GM18508 (cell line): Measurements from ENCODE around the gene PTK7.

Experiments used
- ATAC-seq: cut with Tn5 transposase; IDR thresholded peaks from one replicate; pipeline ENCODE4 v1.9.1; 2021; ENCODE audit warnings: moderate number of reproducible peaks; ENCODE audit not compliant: insufficient read depth, unreplicated experiment

PTK7 gene

GRCh38 chr6:43082806-43083655 is 6.9 kb downstream of the PTK7 start:
- ATAC-seq: no peak

DNA sequence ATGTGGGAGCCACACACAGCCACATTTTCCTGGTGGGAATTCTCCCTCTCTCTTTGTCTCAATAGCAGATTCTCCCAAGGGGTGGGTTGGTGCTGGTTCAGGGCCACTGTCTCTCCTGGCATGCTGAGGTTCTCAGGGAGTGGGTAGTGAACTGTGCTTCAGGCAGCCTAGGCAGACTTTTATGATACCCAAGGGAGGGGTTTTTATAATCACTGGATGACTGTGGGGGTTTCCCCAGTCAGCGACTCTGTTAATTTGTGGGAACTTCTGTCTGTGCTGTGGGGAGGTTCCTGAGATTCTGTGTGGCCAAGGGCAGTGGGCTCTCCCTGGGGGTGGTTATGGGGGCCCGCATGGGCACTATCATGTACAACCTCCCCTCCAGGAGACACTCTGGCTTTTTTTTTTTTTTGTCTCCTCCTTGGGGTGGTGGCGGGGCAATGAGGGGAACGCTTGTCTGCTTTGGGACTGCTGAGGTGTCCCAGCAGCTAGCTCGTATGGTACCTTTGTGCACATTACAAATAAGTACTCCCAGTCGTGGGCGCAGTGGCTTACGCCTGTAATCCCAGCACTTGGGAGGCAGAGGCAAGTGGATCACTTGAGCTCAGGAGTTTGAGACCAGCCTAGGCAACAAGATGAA is 10.0 kb downstream of the PTK7 start:
- ATAC-seq: no peak

GRCh38 chr6:43088654-43089056 is 12.5 kb downstream of the PTK7 start:
- ATAC-seq: no peak

GRCh38 chr6:43089467-43089866 is 13.4 kb downstream of the PTK7 start:
- no peak for ATAC-seq

DNA sequence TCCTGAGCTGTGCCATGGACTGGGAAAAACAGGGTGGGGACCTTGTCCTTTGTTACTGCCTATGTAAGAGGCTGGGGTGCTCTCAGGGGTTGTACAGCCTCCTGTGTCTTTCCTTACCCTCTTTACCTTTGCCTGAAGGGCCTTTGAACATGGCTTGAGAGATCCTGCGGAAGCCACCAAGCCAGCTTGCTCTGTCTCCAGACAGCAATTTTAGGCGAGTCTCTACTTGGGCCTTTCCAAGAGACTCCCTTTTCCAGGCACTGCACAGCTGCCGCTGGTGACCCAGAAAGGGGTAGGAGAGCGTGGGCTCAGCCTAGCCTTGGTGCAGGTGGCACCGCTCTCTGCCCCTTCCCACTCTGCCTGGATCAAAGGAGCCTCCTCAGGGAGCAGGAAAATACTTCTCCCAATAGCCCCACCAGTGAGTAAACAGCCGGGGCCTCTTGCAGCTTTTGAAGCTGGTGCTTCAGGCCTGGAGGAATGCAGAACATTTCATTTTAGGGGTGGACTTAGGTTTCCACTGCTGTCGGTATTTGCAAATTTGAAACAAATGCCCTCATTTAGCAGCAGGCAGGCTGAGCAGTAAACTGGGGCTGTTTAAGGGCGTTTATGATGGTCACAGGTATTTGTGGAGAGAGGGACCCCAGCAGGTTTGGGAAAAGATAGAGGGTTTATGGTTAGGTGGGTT is 13.9 kb downstream of the PTK7 start:
- no peak for ATAC-seq

DNA sequence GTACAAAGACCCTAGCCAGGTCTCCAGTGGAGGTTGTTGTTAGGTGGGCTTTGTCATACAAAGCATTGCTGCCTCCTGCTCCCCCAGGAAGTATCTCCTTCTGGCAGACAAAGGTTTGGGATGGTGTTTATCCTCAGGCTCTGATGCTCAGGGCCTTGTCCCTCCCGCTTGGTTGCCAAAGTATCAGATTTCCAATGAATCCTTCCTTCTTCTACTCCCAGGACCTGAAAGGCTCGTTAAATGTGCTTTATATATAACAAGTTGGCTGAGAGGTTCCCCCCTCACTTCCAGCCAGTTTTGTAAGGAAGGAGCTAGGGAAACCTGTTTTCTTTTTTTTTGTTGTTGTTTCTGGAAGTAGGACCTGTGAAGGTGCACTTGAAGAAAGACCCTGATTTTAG is 14.4 kb downstream of the PTK7 start:
- ATAC-seq: no peak

DNA sequence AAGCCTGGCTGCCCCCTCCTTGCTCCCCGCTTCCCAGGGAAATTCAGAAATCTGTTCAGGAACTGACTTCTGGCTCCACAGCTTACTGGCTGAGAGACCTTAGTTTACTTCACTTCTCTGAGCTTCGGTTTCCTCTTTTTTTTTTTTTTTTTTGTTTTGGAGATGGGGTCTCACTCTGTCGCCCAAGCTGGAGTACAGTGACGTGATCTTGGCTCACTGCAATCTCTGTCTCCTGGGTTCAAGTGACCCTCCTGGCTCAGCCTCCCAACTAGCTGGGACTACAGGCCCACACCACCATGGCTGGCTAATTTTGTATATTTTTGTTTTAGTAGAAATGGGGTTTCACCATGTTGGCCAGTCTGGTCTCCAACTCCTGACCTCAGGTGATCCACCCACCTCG is 14.9 kb downstream of the PTK7 start:
- no peak for ATAC-seq

DNA sequence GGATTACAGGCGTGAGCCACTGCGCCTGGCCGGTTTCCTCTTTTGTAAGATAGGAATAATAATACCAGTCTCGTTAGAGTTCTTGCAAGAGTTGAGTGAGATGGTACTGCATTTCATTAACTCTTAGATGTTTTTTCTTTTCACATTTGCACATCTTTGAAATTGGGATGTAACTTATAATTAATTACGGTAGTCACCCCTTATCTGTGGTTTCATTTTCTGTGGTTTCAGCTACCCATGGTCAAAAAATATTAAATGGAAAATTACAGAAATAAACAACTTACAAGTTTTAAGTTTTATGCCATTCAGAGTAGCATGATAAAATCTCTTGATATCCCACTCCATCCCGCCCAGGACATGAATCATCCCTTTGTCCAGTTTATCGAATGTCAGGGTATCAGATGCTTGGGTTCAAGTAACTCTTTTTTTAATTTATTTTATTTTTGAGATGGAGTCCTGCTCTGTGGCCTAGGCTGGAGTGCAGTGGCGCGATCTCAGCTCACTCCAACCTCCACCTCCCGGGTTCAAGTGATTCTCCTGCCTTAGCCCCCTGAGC is 15.4 kb downstream of the PTK7 start:
- no peak for ATAC-seq

- ATAC-seq: no peak
Measured at GRCh38 chr6:43092635-43093034, 16.5 kb downstream of the PTK7 start.

- ATAC-seq: no peak
Measured at GRCh38 chr6:43093436-43094289, 17.5 kb downstream of the PTK7 start.

GRCh38 chr6:43095939-43096338 is 19.8 kb downstream of the PTK7 start:
- ATAC-seq: no peak

DNA sequence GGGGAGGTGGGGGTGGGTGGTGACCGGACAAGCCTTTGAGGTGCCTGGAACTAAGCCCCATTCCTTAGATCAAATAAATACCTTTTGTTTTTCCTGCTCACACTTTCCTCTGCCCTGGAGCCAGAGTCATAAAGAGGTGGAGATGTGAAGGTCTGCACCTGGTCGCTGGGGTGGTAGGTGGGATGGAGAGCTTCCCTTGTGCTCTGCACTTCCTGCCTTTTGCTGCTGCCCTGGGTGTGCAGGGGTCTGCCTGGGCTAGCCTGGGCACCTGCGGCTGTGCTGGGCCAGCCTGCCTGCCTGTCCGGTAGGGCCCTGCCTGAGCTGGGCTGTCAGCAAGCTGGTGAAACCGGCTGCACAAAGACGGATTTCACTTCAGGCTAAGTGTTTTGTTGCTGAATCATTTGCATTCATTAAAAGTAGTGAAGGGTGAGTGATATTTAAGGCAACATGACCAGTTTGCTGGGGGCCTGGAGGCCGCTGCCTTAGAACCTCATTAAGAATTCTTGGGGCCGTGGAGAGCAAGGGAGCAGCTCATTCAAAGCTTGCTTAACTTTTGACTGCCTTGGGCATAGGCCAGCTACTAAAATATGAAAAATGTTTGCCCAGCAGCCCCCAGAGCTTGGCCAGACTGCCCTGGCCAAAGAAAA is 20.5 kb downstream of the PTK7 start:
- ATAC-seq: no peak

DNA sequence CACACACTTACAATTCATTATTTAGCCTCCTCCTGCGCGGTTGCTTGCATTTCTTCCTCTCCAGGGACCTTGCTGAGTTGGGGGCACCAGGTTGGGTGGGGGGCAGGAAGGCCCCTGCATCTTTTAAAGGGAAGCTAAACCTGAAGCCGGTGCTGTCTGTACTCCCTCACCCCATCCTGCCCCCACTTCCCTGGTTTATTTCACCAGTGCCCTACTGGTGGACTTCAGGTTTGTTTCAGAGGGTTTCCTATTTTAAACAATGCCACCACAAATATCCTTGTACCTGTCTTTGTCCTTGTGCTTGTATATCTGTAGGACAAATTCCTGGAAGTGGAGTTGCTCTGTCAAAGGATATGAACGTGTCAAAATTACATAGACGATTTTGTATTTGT is 21.0 kb downstream of the PTK7 start:
- ATAC-seq: no peak

DNA sequence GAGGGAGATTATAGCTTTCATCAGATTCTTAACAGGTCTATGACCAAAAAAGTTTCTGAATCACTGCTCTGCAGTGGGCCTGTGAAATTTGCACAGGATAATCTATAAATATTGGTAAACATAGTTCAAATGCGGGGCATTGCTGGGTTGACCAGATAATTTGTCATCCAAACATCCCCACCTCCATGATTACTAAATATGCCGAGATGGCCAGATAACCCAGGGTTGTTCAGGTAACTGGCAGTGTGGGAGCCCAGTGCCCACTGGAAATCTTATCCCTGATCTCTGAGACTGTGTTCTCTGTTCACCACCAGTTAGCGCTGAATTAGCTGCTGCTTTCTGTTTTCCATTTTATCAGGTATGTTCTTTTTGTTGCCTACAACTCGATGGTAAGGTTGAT is 21.4 kb downstream of the PTK7 start:
- no peak for ATAC-seq

- ATAC-seq: no peak
Measured at GRCh38 chr6:43101497-43101896, 25.4 kb downstream of the PTK7 start.

DNA sequence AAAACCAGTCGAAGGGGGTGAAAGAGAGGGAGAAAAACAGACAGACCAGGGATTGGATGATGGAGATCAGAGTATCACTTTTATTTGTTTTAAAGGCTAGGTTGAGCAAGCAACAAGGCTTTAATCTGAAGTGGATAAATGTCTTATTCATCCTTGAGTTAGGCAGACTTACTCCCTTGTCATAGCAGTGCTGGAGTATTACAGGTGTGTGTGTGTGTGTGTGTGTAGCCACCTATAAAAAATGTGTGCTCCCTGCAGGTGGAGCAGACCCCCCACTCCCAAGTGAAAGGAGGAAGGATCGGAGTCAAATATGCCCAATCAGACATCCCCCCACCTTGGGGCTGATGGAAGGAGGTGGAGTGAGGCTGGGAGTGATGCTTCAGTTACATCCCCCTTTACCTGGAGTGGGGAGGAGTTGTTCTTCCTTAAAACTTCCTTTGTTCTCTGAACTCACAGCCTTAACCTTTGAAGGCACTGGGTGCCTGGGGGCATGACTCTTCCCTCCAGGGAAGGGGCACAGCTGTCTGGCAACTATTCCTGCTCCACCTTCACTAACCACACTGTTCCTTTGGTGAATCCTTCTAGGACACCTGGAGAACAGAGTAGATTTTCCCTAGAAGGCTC is 27.3 kb downstream of the PTK7 start:
- ATAC-seq: no peak

- ATAC-seq: no peak
Measured at GRCh38 chr6:43105538-43106222, 29.6 kb downstream of the PTK7 start.

DNA sequence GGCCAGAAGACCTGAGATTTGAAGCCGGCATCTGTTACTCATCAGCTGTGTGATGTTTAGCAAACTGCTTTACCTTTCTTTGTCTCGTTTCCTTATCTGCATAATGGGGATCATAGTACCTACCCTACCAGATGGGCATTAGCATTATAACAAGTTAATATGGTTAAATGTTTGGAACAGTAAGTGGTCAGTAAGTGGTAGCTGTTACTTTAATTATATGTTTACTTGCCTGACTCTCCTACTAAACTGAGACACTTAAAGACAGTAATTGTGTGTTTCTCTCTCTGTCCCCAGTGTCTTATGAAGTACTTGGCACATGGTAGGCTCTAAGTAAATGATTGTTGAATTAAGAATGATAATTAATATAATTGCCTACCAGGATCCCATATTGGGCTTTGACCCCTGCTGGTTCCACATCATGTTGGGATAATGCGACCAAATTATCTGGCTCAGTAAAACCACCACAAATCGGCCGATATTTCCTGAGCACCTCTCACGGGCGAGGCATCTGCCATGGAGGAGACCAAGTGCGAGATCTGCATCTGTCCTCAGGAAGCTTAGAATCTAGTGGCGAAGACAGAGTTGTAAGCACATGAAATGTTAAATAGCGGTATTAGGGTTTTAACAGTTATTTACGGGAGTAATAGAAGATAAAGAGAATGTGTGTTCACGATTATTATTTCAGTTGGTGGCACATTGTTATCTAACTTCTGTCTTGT is 31.4 kb downstream of the PTK7 start:
- no peak for ATAC-seq
